Stomach (tissue), 9 donors: ENCODE data around the gene KMT5C. TPM values are rescaled to one million over a fixed set of nuclear protein-coding genes. Genes with fewer than 3 reads are reported as not detected.

Experiments
- DNase-seq, 2 donors: peaks; one replicate each; pipeline versions ENCODE4 v3.0.0 to v3.0.0-alpha.2; 2013 to 2019
- H3K27ac ChIP-seq, 5 donors: fragments of 200-600 bp in 4 of 5; sonication (generic) in 4 of 5; one replicate each; pipeline ENCODE4 v1.5.1; 2013 to 2019; ENCODE audit warnings: mild to moderate bottlenecking in 1 of 5, moderate library complexity in 1 of 5
- H3K27me3 ChIP-seq, 3 donors: fragments of 200-600 bp; sonication (generic); one replicate each; pipeline ENCODE4 v1.5.1; 2017 to 2019; ENCODE audit warnings: mixed run types in 1 of 3
- H3K36me3 ChIP-seq, 4 donors: fragments of 200-600 bp; sonication (generic); 1 replicate in 3 of 4; 2 replicates in 1 of 4; pipeline ENCODE4 v1.5.1; 2016 to 2019
- H3K4me1 ChIP-seq, 4 donors: fragments of 200-600 bp; sonication (generic); one replicate each; pipeline ENCODE4 v1.5.1; 2016 to 2019
- H3K4me3 ChIP-seq, 4 donors: fragments of 200-600 bp; sonication (generic) in 3 of 4; one replicate each; pipeline ENCODE4 v1.5.1; 2016 to 2019; ENCODE audit warnings: mild to moderate bottlenecking in 1 of 4
- H3K9me3 ChIP-seq, 4 donors: fragments of 200-600 bp; sonication (generic); one replicate each; pipeline ENCODE4 v1.5.1; 2016 to 2019
- EP300 ChIP-seq: sonication (generic); formaldehyde crosslinking; IDR thresholded peaks from one replicate; pipeline ENCODE4 v1.6.1; 2017; ENCODE audit warnings: antibody characterized with exemption
- POLR2A ChIP-seq, 4 donors: fragments of 450-650 bp; IDR thresholded peaks; one replicate each; pipeline ENCODE4 v1.6.1; 2016; ENCODE audit warnings: antibody characterized with exemption in 4 of 4, control low read depth in 2 of 4, mild to moderate bottlenecking in 1 of 4, moderate library complexity in 1 of 4
- POLR2AphosphoS5 ChIP-seq, 3 donors: sonication (generic); formaldehyde crosslinking; IDR thresholded peaks; one replicate each; pipeline ENCODE4 v1.6.1; 2016; ENCODE audit warnings: antibody characterized with exemption in 3 of 3
- WGBS, 5 donors: extraction: QIAGEN DNeasy Blood & Tissue Kit in 3 of 5; methylation state at CpG; one replicate each; pipeline versions ENCODE4 v1.1.5 to v1.1.7; 2013 to 2018; 5-methylcytosine and 5-hydroxymethylcytosine counted together
- intact Hi-C: fragments of 100-400 bp; cut with DNase I; formaldehyde crosslinking; loops from one replicate; pipeline ENCODE4 v1.15.1; 2023; ENCODE audit warnings: low total_unique reads
- polyA plus RNA-seq, 3 donors: library from polyadenylated mRNA; stranded (reverse); fragments of 200-250 nt; gene quantifications; one replicate each; pipeline ENCODE4 v1.2.3, GENCODE V29; 2013
- total RNA-seq, 5 donors: library from RNA; depleted of rRNA; stranded (reverse); fragments of >200 nt; gene quantifications; one replicate each; pipeline versions ENCODE4 v1.1.0 to v1.2.3, GENCODE V29; 2014 to 2016
- TF ChIP-seq, protein P1 (sequence below), 7 experiments: fragments of 450-650 bp in 4 of 7; fragments of 200-600 bp in 3 of 7; sonication (generic) in 3 of 7; IDR thresholded peaks; one replicate each; pipeline ENCODE4 v1.5.1; 2016 to 2019; ENCODE audit warnings: antibody characterized with exemption in 7 of 7, control low read depth in 2 of 7, mild to moderate bottlenecking in 1 of 7
- donor health status: healthy with polysubstance abuse.
- donor health status: Bipolar disorder and iron deficiency.
- donor health status: healthy.

The KMT5C gene
- total and polyA plus RNA-seq, 8 donors, result 2.7 to 122 (median 12.2) TPM

DNA sequence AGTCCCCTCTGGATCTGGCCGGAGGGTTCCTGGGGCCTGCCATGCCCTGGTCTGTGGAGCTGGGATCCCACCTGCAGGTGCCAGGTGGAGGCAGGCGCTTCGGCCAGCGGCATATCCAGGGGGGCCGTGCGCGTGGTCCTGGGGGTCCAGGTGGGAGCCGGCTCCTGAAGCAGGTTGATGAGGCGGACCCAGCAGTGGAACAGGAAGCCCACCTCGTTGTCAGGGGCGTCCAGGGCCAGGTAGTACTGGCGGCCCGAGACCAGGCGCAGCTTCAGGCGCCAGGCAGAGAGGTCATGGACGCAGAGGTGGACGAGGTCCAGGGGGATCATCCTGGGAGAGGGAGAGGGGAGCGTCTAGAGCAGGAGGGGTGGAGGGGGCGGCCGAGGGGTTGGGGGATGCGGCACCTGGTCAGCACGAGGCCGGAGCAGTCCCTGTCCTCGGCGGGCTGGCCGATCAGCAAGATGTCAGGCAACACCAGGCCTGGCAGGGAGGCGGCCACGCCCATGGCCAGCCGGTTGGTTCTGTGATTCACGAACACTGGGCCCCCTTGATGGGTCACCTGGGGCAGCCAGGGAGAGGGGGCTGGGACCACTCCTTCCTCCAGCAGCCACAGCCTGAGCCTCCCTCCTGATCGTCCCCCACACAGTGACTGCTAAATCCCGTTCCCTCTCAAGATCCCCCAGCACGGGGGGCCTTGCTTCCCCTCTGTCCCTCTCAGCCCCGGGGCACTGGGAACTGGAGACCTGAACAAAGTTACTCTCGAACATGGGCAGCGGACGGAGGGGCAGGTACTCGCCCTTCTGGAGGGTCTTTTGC is 22.7 kb downstream of the KMT5C start:
- intact Hi-C loops, result no loop called here
- DNase-seq, result no peak
- WGBS, 5 donors, result 62 to 71% (median 64%) methylated on average over 31 to 38 of the region's 38 CpGs
- no peaks in the 10 kb centered on the region for H3K4me1 ChIP-seq
- no peak overlapping the region for H3K4me3 ChIP-seq
- no peaks in the 10 kb centered on the region for H3K36me3 ChIP-seq
- peaks cover 0 to 50% (median 2%) of the 10 kb centered on the region in 3 donors for H3K27me3 ChIP-seq
- no peaks in the 10 kb centered on the region for H3K9me3 ChIP-seq
- H3K27ac ChIP-seq, result no peak overlapping the region
- TF ChIP-seq EP300, result no peak
- TF ChIP-seq, protein P1, sequence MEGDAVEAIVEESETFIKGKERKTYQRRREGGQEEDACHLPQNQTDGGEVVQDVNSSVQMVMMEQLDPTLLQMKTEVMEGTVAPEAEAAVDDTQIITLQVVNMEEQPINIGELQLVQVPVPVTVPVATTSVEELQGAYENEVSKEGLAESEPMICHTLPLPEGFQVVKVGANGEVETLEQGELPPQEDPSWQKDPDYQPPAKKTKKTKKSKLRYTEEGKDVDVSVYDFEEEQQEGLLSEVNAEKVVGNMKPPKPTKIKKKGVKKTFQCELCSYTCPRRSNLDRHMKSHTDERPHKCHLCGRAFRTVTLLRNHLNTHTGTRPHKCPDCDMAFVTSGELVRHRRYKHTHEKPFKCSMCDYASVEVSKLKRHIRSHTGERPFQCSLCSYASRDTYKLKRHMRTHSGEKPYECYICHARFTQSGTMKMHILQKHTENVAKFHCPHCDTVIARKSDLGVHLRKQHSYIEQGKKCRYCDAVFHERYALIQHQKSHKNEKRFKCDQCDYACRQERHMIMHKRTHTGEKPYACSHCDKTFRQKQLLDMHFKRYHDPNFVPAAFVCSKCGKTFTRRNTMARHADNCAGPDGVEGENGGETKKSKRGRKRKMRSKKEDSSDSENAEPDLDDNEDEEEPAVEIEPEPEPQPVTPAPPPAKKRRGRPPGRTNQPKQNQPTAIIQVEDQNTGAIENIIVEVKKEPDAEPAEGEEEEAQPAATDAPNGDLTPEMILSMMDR (IDR thresholded peaks at IDR 0.05), result no peak
- TF ChIP-seq POLR2AphosphoS5 (IDR thresholded peaks at IDR 0.05), result no peak

DNA sequence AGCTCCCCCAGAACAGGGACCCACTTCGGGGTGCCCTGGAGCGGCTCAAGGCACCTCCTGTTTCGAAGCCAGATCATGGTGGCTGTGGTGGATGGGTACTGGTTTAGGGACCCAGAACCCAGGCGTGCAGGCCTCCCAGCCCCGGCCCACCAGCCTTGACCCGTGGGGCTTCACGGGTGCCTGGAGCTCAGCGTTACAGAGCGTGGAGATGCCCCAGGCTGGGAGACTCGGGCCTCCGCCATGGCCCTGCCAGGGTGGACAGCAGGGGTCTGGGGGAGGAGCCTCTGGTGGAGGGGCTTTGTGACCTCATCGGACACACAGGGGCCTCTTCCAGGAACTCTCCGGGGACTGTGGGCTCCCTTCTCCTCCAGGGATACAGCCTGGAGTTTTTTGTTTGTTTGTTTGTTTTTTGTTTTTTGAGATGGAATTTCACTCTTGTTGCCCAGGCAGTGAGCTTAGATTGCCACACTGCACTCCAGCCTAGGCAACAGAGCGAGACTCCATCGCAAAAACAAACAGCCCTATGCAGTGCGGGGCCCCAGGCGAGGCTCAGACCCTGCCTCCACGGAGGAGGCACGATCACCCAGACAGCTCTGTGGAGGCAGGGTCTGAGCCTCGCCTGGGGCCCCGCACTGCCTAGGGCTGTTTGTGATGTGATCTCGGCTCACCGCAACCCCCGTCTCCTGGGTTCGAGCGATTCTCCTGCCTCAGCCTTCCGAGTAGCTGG is 23.5 kb downstream of the KMT5C start, which contains the start of gene GARIN5B:
Gene GARIN5B, minus strand, starts transcription at position 271 of the 727 bp plus-strand sequence. Its CDS starts 194 bp downstream, at position 77.
- H3K27me3 ChIP-seq, result peaks cover 4 to 55% (median 7%) of the 10 kb centered on the region in 3 donors
- intact Hi-C loops, result no loop called here
- no peak within 1 kb of the TSS for H3K4me3 ChIP-seq
- H3K27ac ChIP-seq, result no peak within 1 kb of the TSS
- H3K36me3 ChIP-seq, result no peaks in the 10 kb centered on the region
- no peak for TF ChIP-seq EP300
- no peak for TF ChIP-seq POLR2A (IDR thresholded peaks at IDR 0.05)
- TF ChIP-seq POLR2AphosphoS5 (IDR thresholded peaks at IDR 0.05), result no peak
- TF ChIP-seq, protein P1 (IDR thresholded peaks at IDR 0.05), result no peak
- no peak for DNase-seq
- 71 to 82% (median 81%) methylated on average over 15 to 27 of the region's 27 CpGs for WGBS, 5 donors
- no peaks in the 10 kb centered on the region for H3K4me1 ChIP-seq
- H3K9me3 ChIP-seq, result no peaks in the 10 kb centered on the region

DNA sequence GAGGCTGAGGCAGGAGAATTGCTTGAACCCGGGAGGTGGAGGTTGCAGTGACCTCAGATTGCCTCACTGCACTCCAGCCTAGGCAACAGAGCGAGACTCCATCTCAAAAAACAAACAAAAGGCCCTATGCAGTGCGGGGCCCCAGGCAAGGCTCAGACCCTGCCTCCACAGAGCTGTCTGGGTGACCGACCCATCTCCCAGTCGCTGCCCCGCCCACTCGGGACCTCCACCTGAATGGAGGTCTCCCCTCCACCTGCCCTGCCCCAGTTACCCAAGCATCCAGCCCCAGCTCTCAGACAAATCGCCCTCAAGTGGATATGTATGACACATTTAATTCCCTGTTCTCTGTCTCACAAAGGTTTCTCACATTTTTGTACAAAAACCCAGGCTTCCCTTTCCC is 25.6 kb downstream of the KMT5C start:
- no peak overlapping the region for H3K27ac ChIP-seq
- no peaks in the 10 kb centered on the region for H3K36me3 ChIP-seq
- H3K4me1 ChIP-seq, result peaks cover 14 to 18% (median 17%) of the 10 kb centered on the region in 4 donors
- TF ChIP-seq, protein P1 (IDR thresholded peaks at IDR 0.05), result no peak
- TF ChIP-seq POLR2AphosphoS5 (IDR thresholded peaks at IDR 0.05) (no peak), POLR2A (IDR thresholded peaks at IDR 0.05) (no peak), EP300 (no peak)
- peaks cover 16 to 76% (median 28%) of the 10 kb centered on the region in 3 donors for H3K27me3 ChIP-seq
- WGBS, 5 donors, result 74 to 79% (median 76%) methylated on average over 8 of the region's 8 CpGs
- no peaks in the 10 kb centered on the region for H3K9me3 ChIP-seq
- intact Hi-C loops, result no loop called here
- no peak overlapping the region for H3K4me3 ChIP-seq
- DNase-seq, result no peak

DNA sequence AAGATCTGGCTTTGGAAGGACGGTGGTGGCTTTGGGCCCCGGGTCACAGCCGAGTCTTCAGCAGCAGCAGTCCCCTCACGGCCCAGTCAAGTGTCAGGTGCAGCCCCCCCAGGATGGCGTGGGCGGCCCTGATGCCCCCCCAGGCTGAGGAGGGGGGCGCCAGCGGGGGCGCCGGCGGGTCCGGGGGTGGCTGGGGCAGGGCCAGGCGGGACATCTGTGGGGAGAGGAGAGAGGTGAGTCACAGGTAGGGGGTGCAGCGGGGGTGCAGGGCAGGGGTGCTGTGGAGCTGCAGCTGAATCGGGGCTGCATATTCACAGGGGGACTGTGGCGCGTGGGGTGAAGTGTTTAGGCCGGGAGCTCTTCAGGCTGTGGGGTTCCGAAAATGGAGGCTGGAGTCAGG is 26.3 kb downstream of the KMT5C start:
- Histone ChIP-seq H3K27me3 (peaks cover 18 to 83% (median 35%) of the 10 kb centered on the region in 3 donors), H3K27ac (no peak overlapping the region), H3K36me3 (no peaks in the 10 kb centered on the region), H3K9me3 (no peaks in the 10 kb centered on the region), H3K4me1 (peaks cover 16 to 20% (median 20%) of the 10 kb centered on the region in 4 donors), H3K4me3 (no peak overlapping the region)
- TF ChIP-seq POLR2AphosphoS5 (IDR thresholded peaks at IDR 0.05), result no peak
- TF ChIP-seq EP300, result no peak
- TF ChIP-seq, protein P1 (IDR thresholded peaks at IDR 0.05), result no peak
- no peak for TF ChIP-seq POLR2A (IDR thresholded peaks at IDR 0.05)
- intact Hi-C loops, result no loop called here
- DNase-seq, result no peak
- WGBS, 5 donors, result 62 to 75% (median 69%) methylated on average over 17 to 19 of the region's 19 CpGs
